Measurements from ENCODE around the gene DPEP2.

- TF ChIP-seq EZH2 (IDR thresholded peaks at IDR 0.05; ENCODE audit: insufficient read depth, low read length) (no peak), CTCF (IDR thresholded peaks at IDR 0.05; ENCODE audit: insufficient read depth, low read depth, low read length) (no peak)
Measured at GRCh38 chr16:67946128-67946569, 53.1 kb downstream of the DPEP2 start.
